DMS153 treated with DMSO at 0.1 percent for 48 hours (cell line): ENCODE measurements around the gene PRAMEF13.
"Not testable (repeated sequence)": the region's sequence is repeated elsewhere in the genome, so short reads cannot be mapped to it uniquely, and the experiment has no call there.

Experiments
- DNase-seq: peaks from one replicate; lab custom pipeline; 2025; ENCODE audit not compliant: unreplicated experiment; lab: John Stamatoyannopoulos, UW

PRAMEF13 gene

GRCh38 chr1:13201309-13201708 is at the start of gene PRAMEF13:
Gene PRAMEF13 (minus strand): TSS chr1:13201409. CDS start chr1:13199589, 1,820 bp downstream.
- DNase-seq = not testable (repeated sequence)

- DNase-seq = not testable (repeated sequence)
Observed at GRCh38 chr1:13247122-13247521, 45.9 kb upstream of the PRAMEF13 start.

- DNase-seq = not testable (repeated sequence)
Observed at GRCh38 chr1:13246554-13246871, 45.3 kb upstream of the PRAMEF13 start.

- DNase-seq = not testable (repeated sequence)
Observed at GRCh38 chr1:13245841-13246553, 44.8 kb upstream of the PRAMEF13 start.

- DNase-seq = not testable (repeated sequence)
Observed at GRCh38 chr1:13243536-13244263, 42.5 kb upstream of the PRAMEF13 start.

- DNase-seq = not testable (repeated sequence)
Observed at GRCh38 chr1:13239633-13240032, 38.4 kb upstream of the PRAMEF13 start.

GRCh38 chr1:13237572-13237971 is 36.4 kb upstream of the PRAMEF13 start:
- DNase-seq = not testable (repeated sequence)

GRCh38 chr1:13234057-13234456 is 32.8 kb upstream of the PRAMEF13 start:
- not testable (repeated sequence) for DNase-seq

GRCh38 chr1:13232056-13232455 is 30.8 kb upstream of the PRAMEF13 start:
- not testable (repeated sequence) for DNase-seq

GRCh38 chr1:13231061-13231750 is 30.0 kb upstream of the PRAMEF13 start:
- DNase-seq = not testable (repeated sequence)

GRCh38 chr1:13230601-13231000 is 29.4 kb upstream of the PRAMEF13 start:
- DNase-seq = not testable (repeated sequence)

GRCh38 chr1:13230096-13230495 is 28.9 kb upstream of the PRAMEF13 start:
- DNase-seq = not testable (repeated sequence)

- DNase-seq = no peak
Observed at GRCh38 chr1:13228343-13228781, 27.2 kb upstream of the PRAMEF13 start.

- DNase-seq = not testable (repeated sequence)
Observed at GRCh38 chr1:13227271-13228055, 26.3 kb upstream of the PRAMEF13 start.

- DNase-seq = not testable (repeated sequence)
Observed at GRCh38 chr1:13225675-13226204, 24.5 kb upstream of the PRAMEF13 start, which contains the start of gene PRAMEF18. Gene PRAMEF18 (minus strand): TSS chr1:13226154. CDS start chr1:13226106, 48 bp downstream.

- no peak for DNase-seq
Observed at GRCh38 chr1:13224480-13225060, 23.4 kb upstream of the PRAMEF13 start.

- not testable (repeated sequence) for DNase-seq
Observed at GRCh38 chr1:13222788-13223187, 21.6 kb upstream of the PRAMEF13 start.

- not testable (repeated sequence) for DNase-seq
Observed at GRCh38 chr1:13219203-13219602, 18.0 kb upstream of the PRAMEF13 start.

- not testable (repeated sequence) for DNase-seq
Observed at GRCh38 chr1:13216619-13217018, 15.4 kb upstream of the PRAMEF13 start.

GRCh38 chr1:13208712-13209111 is 7.5 kb upstream of the PRAMEF13 start:
- not testable (repeated sequence) for DNase-seq
